GM18873 (cell line): Measurements from ENCODE around the gene CRELD2.

Experiments used
- ATAC-seq: cut with Tn5 transposase; IDR thresholded peaks from one replicate; pipeline ENCODE4 v1.9.1; 2021; ENCODE audit warnings: mild to moderate bottlenecking, moderate library complexity, moderate number of reproducible peaks; ENCODE audit not compliant: unreplicated experiment, low FRiP score

Gene CRELD2

GRCh38 chr22:49953680-49954344 lies 35.4 kb downstream of the CRELD2 start:
- ATAC-seq: no peak

GRCh38 chr22:49954354-49954753 lies 35.9 kb downstream of the CRELD2 start:
- ATAC-seq: no peak

GRCh38 chr22:49954991-49955580 lies 36.7 kb downstream of the CRELD2 start:
- ATAC-seq: no peak

GRCh38 chr22:49955581-49956417 lies 37.4 kb downstream of the CRELD2 start:
- no peak for ATAC-seq

- ATAC-seq: no peak
Measured at GRCh38 chr22:49956418-49956770, 38.0 kb downstream of the CRELD2 start.

- ATAC-seq: no peak
Measured at GRCh38 chr22:49956914-49957825, 38.7 kb downstream of the CRELD2 start.

- no peak for ATAC-seq
Measured at GRCh38 chr22:49957826-49958365, 39.5 kb downstream of the CRELD2 start.

- ATAC-seq: no peak
Measured at GRCh38 chr22:49958366-49958921, 40.0 kb downstream of the CRELD2 start.

- ATAC-seq: no peak
Measured at GRCh38 chr22:49958931-49959781, 40.7 kb downstream of the CRELD2 start.

- peak; percentile 1 for ATAC-seq
Measured at GRCh38 chr22:49959782-49960158, 41.3 kb downstream of the CRELD2 start.

GRCh38 chr22:49960159-49961004 lies 41.9 kb downstream of the CRELD2 start, which contains the start of gene PIM3:
Gene PIM3, plus strand, starts transcription at chr22:49960772. Its CDS starts 176 bp downstream, at chr22:49960948.
- ATAC-seq: peak; percentile 46

- no peak for ATAC-seq
Measured at GRCh38 chr22:49961005-49961600, 42.7 kb downstream of the CRELD2 start.

- no peak for ATAC-seq
Measured at GRCh38 chr22:49961601-49962011, 43.2 kb downstream of the CRELD2 start.

GRCh38 chr22:49962012-49962750 lies 43.7 kb downstream of the CRELD2 start:
- no peak for ATAC-seq

- ATAC-seq: no peak
Measured at GRCh38 chr22:49962751-49963646, 44.6 kb downstream of the CRELD2 start.

- ATAC-seq: no peak
Measured at GRCh38 chr22:49963647-49964026, 45.2 kb downstream of the CRELD2 start.
